ENCODE data around the gene PSMG1.

DNA sequence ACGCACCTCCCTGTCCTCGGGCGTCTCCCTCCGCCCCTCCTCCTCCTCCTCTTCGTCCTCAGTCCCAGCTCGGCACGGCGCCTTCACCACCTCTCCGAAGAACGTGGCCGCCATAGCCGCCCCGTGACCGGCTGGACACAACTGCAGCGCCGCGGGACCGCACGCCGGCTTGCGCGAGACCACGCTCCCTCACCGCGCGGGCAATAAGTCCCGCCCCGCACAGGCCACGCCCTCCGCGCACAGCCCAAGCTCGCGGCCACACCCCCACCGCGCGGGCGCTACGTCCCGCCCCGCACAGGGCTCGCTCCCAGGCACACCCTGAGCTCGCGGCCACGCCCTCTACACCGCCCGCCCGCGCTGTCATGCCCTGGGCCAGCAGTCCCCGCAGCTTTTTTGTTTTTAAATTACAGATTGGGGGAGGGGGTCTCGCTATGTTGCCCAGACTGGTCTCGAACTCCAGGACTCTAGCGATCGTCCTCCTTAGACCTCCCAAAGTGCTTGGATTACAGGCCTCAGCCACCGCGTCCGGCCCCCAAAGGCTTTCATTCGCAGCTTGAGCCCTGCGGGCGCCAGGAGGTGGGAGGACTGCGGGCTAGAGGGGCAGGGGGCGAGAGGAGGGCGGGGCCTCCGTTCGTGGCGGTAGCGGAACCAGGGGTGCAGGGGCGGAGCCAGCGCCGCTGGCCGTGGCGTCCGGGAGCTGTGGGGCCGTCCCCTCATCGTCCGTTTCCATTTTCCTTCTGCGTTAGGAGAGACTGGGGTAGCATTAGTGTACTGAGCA, at the start of gene PSMG1:
- TF ChIP-seq CTCF (IDR thresholded peaks at IDR 0.05 in 4 of 5, conservative IDR thresholded peaks at IDR 0.05 in 1 of 5) (no peak), POLR2A (IDR thresholded peaks at IDR 0.05) (peak; percentile 88 to 92)
